Kidney glomerular epithelial cell (primary cell): Measurements from ENCODE around the gene TRIM77.
"Not testable (repeated sequence)": the region's sequence is repeated elsewhere in the genome, so short reads cannot be mapped to it uniquely, and the experiment has no call there.

Experiments used
- DNase-seq: peaks from one replicate; lab custom pipeline; 2025; lab: John Stamatoyannopoulos, UW

Gene TRIM77

GRCh38 chr11:89709999-89710398 is at the start of gene TRIM77:
TRIM77 (plus strand) TSS chr11:89710299; CDS start chr11:89710299, 0 bp downstream.
- DNase-seq, result not testable (repeated sequence)

- DNase-seq, result no peak
Observed at GRCh38 chr11:89667001-89667400, 43.1 kb upstream of the TRIM77 start.

- not testable (repeated sequence) for DNase-seq
Observed at GRCh38 chr11:89668158-89668557, 41.9 kb upstream of the TRIM77 start.

GRCh38 chr11:89669586-89669985 is 40.5 kb upstream of the TRIM77 start:
- DNase-seq, result not testable (repeated sequence)

- DNase-seq, result not testable (repeated sequence)
Observed at GRCh38 chr11:89669993-89670669, 40.0 kb upstream of the TRIM77 start.

- DNase-seq, result not testable (repeated sequence)
Observed at GRCh38 chr11:89672547-89672946, 37.6 kb upstream of the TRIM77 start.

- not testable (repeated sequence) for DNase-seq
Observed at GRCh38 chr11:89673380-89673779, 36.7 kb upstream of the TRIM77 start.

- DNase-seq, result peak; percentile 4
Observed at GRCh38 chr11:89675383-89675782, 34.7 kb upstream of the TRIM77 start.

GRCh38 chr11:89675948-89676347 is 34.2 kb upstream of the TRIM77 start:
- not testable (repeated sequence) for DNase-seq

- DNase-seq, result not testable (repeated sequence)
Observed at GRCh38 chr11:89707080-89707479, 3.0 kb upstream of the TRIM77 start.

GRCh38 chr11:89724866-89725498 is 14.9 kb downstream of the TRIM77 start:
- DNase-seq, result not testable (repeated sequence)

- DNase-seq, result not testable (repeated sequence)
Observed at GRCh38 chr11:89730215-89730614, 20.1 kb downstream of the TRIM77 start.

- no peak for DNase-seq
Observed at GRCh38 chr11:89736566-89736965, 26.5 kb downstream of the TRIM77 start.

- DNase-seq, result no peak
Observed at GRCh38 chr11:89737116-89737515, 27.0 kb downstream of the TRIM77 start.

GRCh38 chr11:89741406-89741805 is 31.3 kb downstream of the TRIM77 start:
- not testable (repeated sequence) for DNase-seq

- not testable (repeated sequence) for DNase-seq
Observed at GRCh38 chr11:89744158-89744557, 34.1 kb downstream of the TRIM77 start.

- not testable (repeated sequence) for DNase-seq
Observed at GRCh38 chr11:89750822-89751221, 40.7 kb downstream of the TRIM77 start.
